ENCODE data around the gene STARD9. TPM values are rescaled to one million over a fixed set of nuclear protein-coding genes. Genes with fewer than 3 reads are reported as not detected.
A peak's percentile ranks its signal among the peaks of the same experiment; 100 is the strongest.

The STARD9 gene
- total RNA-seq, 1 donor from 2014 or later: 0.91 TPM

DNA sequence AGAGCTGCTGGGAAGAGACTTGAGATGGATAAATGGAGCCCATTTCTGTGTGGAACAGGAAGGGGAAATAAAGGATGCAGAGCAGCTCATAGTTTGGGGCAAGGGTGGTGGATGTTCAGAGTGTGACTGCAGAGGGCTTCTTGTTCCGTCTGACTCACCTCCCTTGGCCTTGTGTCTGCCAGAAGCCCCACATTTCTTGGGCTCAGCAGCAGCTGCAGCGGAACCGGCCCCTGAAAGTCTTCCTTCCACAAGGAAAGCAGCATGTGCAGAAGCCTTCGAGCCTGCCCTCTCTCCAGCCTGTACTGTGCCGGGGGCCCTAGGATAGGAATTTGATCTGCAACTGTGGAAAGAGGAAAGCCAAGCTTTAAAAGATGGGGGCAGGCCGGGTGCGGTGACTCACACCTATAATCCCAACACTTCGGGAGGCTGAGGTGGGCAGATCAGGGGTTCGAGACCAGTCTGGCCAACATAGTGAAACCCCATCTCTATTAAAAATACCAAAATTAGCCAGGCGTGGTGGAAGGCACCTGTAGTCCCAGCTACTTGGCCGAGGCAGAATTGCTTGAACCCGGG is 150.0 kb downstream of the STARD9 start:
- DNase-seq (ENCODE audit: low spot score): no peak
- no peak for ATAC-seq

DNA sequence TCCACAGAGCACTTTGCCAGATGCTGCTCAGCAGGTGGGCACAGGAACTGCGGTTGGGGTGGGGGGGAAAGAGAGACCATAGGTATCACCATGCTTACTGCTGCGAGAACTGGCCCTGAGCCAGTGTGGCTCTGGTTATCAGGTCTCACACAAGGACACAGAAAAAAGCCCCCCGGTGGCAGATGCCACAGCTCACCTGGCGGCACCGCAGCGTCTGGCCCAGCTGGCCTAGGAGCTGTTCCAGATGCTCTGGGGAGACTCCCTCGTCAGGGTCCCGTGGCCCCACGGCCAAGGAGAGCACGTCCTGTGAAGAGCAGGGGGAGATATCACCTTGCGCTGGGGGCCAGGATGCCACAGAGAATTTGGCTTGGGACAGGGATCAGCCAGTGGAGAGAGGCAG is 150.7 kb downstream of the STARD9 start:
- ATAC-seq: no peak
- no peak for DNase-seq (ENCODE audit: low spot score)

DNA sequence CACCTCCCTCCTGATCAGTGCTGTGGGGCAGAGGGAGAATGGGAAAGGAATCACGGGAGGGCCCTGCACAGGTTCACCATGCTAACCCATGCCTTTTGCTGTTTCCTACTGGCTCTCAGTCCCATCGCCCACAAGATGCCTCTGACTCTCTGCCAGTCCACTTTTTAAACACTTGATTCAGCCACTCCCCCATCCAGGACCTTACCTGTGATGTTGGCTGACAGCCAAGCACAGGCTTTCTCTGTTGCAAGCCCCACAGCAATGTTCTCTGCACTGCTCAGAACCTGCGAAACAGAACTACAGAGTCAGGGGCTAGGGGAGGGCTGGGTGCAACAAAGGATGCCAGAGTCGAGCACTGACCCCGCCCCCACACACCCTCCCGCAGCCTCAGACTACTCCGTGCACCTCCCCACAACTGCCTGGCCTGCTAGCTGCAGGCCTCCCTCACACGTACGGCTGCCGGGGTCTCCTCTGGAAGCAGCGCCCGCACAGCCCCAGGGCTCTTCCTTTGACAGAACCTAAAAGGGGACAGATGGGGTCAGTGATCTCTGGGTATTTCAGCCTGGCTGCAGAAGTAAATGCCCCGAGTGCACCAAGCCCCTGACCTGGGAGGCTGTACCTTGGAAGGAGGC is 152.5 kb downstream of the STARD9 start:
- ATAC-seq (peak; percentile 24), DNase-seq (ENCODE audit: low spot score) (no peak)

DNA sequence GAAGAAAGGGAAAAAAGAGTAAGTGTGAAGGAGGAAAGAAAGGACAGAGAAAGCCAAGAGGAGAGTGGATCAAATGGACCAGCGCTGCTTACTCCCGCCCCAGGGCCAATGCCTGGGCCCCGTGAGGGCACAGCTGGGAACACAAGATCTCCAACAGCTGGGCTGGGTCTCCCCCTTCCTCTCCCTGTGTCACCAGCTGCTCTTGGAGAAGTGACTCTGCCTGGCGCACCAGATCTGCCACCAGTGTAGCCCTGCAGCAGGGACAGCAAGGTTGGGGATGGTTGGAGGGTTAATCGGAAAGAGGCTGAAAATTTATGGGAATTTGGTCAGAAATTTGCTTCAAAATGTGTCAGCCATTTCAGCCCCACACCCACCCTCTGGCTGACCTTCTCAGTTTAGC is 153.2 kb downstream of the STARD9 start:
- ATAC-seq: no peak
- no peak for DNase-seq (ENCODE audit: low spot score)

GRCh38 chr15:42728972-42729371 is 153.6 kb downstream of the STARD9 start:
- no peak for ATAC-seq
- no peak for DNase-seq (ENCODE audit: low spot score)

- no peak for DNase-seq (ENCODE audit: low spot score)
- ATAC-seq: no peak
These were observed 154.0 kb downstream of the STARD9 start for GRCh38 chr15:42729409-42729808.

DNA sequence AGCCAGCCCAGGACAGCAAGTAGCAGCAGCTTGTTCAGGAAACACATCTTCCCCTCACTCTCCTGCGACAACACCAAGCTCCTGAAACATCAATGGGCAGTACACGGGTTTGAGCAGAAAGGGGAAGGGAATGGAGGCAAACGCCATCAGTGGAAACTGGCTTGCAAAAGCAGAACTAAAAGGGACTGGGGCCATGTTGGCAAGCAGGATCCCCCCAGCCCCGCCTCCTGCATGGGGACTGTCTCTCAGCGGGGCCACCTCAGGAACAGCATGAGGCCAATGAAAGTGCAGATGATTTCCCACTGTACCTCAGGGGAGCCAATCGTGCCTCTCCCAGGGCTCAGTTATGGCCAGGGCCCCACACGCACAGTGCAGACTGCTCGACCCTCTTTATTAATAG is 154.7 kb downstream of the STARD9 start:
- DNase-seq (ENCODE audit: low spot score): no peak
- no peak for ATAC-seq

- ATAC-seq: no peak
- DNase-seq (ENCODE audit: low spot score): no peak
These were observed 155.1 kb downstream of the STARD9 start for GRCh38 chr15:42730536-42730935.

DNA sequence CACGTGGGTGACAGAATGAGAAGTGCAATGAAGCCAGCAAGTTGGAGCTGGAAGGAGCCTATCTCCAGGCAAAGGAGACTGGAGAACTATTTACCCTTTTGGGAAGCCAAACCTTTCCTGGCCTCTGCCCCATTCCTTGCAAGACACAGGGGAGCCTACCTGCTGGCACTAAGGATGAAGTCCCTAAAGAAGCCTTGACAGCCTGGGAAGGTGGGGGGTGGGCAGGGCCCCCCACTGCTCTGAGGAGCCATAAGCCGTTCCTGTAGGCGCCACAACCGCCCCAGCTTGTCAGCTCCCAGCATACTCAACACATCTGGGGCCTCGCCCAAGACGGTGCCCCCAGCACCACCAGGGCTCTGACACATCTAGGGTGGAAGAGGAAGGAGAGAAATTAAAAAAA is 156.1 kb downstream of the STARD9 start:
- no peak for ATAC-seq
- no peak for DNase-seq (ENCODE audit: low spot score)

DNA sequence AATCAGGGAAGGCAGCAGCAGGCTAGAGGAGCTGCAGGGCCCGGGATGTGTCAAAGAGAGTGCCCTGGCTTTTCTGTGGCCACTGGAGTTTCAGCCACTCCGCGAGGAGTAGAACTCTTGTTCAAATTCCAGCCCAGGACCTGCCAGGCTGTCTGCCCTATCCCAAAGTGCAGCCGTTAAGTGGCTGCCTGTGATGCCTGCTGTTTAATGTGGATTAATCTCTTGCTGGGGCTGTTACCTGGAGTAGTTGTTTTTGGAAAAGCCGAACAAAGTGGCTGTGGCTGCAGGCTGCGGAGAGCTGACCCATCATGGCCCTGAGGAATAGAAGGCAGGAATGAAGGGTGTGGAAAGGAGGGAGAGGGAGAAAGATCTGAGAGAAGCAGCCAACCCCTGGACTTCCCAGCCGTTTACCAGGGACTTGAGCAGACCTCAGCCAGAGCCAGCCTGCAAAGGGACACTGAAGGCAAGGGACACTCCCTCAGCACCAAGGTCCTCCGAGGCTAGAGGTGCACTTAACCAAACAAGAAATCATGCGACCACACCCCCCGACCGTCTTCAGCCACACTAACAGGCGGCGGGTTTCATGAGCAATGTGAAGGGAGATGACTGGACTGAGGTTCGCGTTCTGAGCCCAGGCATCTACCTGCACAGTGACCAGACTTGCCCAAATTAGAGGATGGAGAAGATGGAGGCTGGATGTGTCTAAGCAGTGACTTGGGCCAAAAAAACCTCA is 156.9 kb downstream of the STARD9 start:
- ATAC-seq: no peak
- no peak for DNase-seq (ENCODE audit: low spot score)

GRCh38 chr15:42733027-42733426 is 157.6 kb downstream of the STARD9 start:
- no peak for DNase-seq (ENCODE audit: low spot score)
- no peak for ATAC-seq

- DNase-seq (ENCODE audit: low spot score) (no peak), ATAC-seq (no peak)
These were observed 158.8 kb downstream of the STARD9 start for GRCh38 chr15:42734076-42734672.

DNA sequence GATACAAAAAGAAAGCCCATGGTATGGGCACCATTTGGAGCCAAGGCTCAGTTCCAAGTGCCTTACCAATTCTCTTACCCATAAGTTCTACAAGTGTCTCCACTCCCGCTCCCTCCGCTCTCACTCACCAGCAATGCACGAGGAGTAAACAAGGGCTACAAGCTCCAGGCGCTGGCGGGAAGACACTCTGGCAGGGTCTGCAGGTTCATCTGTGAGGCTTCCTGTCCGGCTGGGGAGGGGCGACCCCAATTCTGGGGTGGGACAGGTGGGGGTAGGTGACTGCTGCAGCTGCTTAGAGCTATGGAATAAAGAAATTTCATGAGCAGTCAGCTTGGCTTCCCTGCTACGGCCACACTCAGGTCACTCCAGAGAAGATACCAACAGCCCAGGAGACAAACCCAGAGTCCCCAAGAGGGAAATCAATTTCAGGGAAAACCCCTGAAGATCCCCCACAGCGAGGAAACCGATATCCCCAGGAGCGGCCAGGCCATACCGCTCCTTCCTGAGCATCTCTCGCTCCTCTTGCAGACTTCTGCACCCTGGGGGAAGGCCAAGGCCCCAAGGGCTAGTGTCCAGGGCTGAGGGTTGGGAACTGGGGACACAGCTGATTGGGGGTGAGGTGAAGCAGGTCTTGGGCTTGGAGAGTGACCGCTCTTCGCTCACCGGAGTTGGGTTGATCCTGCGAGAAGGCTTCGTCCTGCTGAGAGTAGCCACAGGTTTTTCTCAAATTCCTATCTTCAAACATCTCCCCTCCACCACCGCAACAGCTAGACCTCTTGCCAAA is 160.2 kb downstream of the STARD9 start:
- DNase-seq (ENCODE audit: low spot score) (no peak), ATAC-seq (no peak)

GRCh38 chr15:42736178-42736792 is 160.9 kb downstream of the STARD9 start:
- ATAC-seq: peak; percentile 43
- DNase-seq (ENCODE audit: low spot score): no peak

- ATAC-seq: peak; percentile 98
- DNase-seq (ENCODE audit: low spot score): peak; percentile 96
These were observed 161.6 kb downstream of the STARD9 start, which contains the start of gene CDAN1 for GRCh38 chr15:42736793-42737528. CDAN1 (minus strand) TSS chr15:42737128; CDS start chr15:42737102, 26 bp downstream.

- DNase-seq (ENCODE audit: low spot score) (no peak), ATAC-seq (peak; percentile 2)
These were observed 162.3 kb downstream of the STARD9 start for GRCh38 chr15:42737529-42738328.

- no peak for DNase-seq (ENCODE audit: low spot score)
- no peak for ATAC-seq
These were observed 166.3 kb downstream of the STARD9 start for GRCh38 chr15:42741710-42742109.

DNA sequence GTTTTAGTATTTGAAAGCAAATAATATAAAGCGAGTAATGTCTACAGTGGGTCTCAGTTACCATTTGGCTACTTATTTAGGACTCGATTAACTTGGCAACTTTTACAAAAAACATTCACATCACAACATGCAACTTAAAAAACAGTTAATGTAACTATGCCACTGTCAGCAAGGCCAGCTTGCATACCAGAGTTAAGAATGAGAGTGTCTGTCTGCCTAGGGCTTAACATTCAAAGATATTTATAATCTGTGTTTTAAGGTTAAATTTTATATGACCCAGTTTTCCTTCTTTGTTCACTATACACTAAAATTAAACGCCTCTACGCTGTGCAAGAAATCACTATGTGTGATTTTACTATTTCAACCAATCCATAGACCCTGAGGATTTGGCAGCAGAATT is 166.7 kb downstream of the STARD9 start:
- DNase-seq (ENCODE audit: low spot score): no peak
- no peak for ATAC-seq

GRCh38 chr15:42744195-42744594 is 168.8 kb downstream of the STARD9 start:
- ATAC-seq: peak; percentile 80

More at GRCh38 chr15:42744195-42744594, 168.8 kb downstream of the STARD9 start:
- DNase-seq (ENCODE audit: low spot score): no peak
